GM19463 (cell line): ENCODE results near the gene STARD6.
"Not testable (repeated sequence)": the region's sequence is repeated elsewhere in the genome, so short reads cannot be mapped to it uniquely, and the experiment has no call there.

ENCODE experiments used
- ATAC-seq: cut with Tn5 transposase; IDR thresholded peaks from one replicate; pipeline ENCODE4 v1.9.1; 2021; ENCODE audit warnings: mild to moderate bottlenecking, moderate library complexity; ENCODE audit not compliant: unreplicated experiment

STARD6 gene

GRCh38 chr18:54357660-54358494 is at the start of gene STARD6, which contains the start of gene C18orf54:
Gene STARD6, minus strand, starts transcription at chr18:54357858. Its CDS starts 3,285 bp downstream, at chr18:54354573.
Gene C18orf54, plus strand, starts transcription at chr18:54357906. Its CDS starts 2,667 bp downstream, at chr18:54360573.
- ATAC-seq, result peak; percentile 90

- ATAC-seq, result no peak
Observed at GRCh38 chr18:54405290-54405689, 47.6 kb upstream of the STARD6 start.

- no peak for ATAC-seq
Observed at GRCh38 chr18:54396760-54397159, 39.1 kb upstream of the STARD6 start.

GRCh38 chr18:54393648-54394294 is 36.1 kb upstream of the STARD6 start:
- no peak for ATAC-seq

- ATAC-seq, result peak; percentile 34
Observed at GRCh38 chr18:54392543-54393023, 34.9 kb upstream of the STARD6 start.

- no peak for ATAC-seq
Observed at GRCh38 chr18:54390838-54391237, 33.2 kb upstream of the STARD6 start.

- ATAC-seq, result peak; percentile 4
Observed at GRCh38 chr18:54389143-54389505, 31.5 kb upstream of the STARD6 start.

GRCh38 chr18:54388203-54389142 is 30.8 kb upstream of the STARD6 start:
- peak; percentile 95 for ATAC-seq

GRCh38 chr18:54387631-54388030 is 30.0 kb upstream of the STARD6 start:
- no peak for ATAC-seq

GRCh38 chr18:54386800-54387495 is 29.3 kb upstream of the STARD6 start:
- not testable (repeated sequence) for ATAC-seq

- no peak for ATAC-seq
Observed at GRCh38 chr18:54386043-54386442, 28.4 kb upstream of the STARD6 start.

- no peak for ATAC-seq
Observed at GRCh38 chr18:54382733-54383252, 25.1 kb upstream of the STARD6 start.

GRCh38 chr18:54382076-54382475 is 24.4 kb upstream of the STARD6 start:
- ATAC-seq, result no peak

GRCh38 chr18:54381640-54382039 is 24.0 kb upstream of the STARD6 start:
- ATAC-seq, result no peak

GRCh38 chr18:54378057-54378456 is 20.4 kb upstream of the STARD6 start:
- ATAC-seq, result no peak

GRCh38 chr18:54360406-54360805 is 2.7 kb upstream of the STARD6 start:
- no peak for ATAC-seq

- ATAC-seq, result no peak
Observed at GRCh38 chr18:54359233-54359632, 1.6 kb upstream of the STARD6 start.

GRCh38 chr18:54358495-54359040 is 910 bp upstream of the STARD6 start:
- ATAC-seq, result peak; percentile 4

- ATAC-seq, result peak; percentile 40
Observed at GRCh38 chr18:54357082-54357659, 487 bp downstream of the STARD6 start.
